Stomach smooth muscle (tissue), 2 donors: ENCODE results near the gene DUSP11.
A peak's percentile ranks its signal among the peaks of the same experiment; 100 is the strongest.
"Not testable (repeated sequence)": the region's sequence is repeated elsewhere in the genome, so short reads cannot be mapped to it uniquely, and the experiment has no call there.

Experiments
- H3K27ac ChIP-seq: one replicate; pipeline ENCODE4 v1.7.0; 2013; ENCODE audit warnings: mild to moderate bottlenecking, low read length, inconsistent platforms
- H3K27me3 ChIP-seq, 2 donors: one replicate each; pipeline ENCODE4 v1.7.0; 2013; ENCODE audit warnings: low read length in 2 of 2; ENCODE audit not compliant: insufficient read depth in 2 of 2, control insufficient read depth in 1 of 2
- H3K36me3 ChIP-seq, 2 donors: one replicate each; pipeline ENCODE4 v1.7.0; 2013; ENCODE audit warnings: low read length in 2 of 2; ENCODE audit not compliant: control insufficient read depth in 2 of 2, insufficient read depth in 2 of 2
- H3K4me1 ChIP-seq: one replicate; pipeline ENCODE4 v1.7.0; 2013; ENCODE audit warnings: low read length; ENCODE audit not compliant: control insufficient read depth, insufficient read depth
- H3K4me3 ChIP-seq, 2 donors: one replicate each; pipeline ENCODE4 v1.7.0; 2013; ENCODE audit warnings: low read length in 2 of 2
- H3K9ac ChIP-seq, 2 donors: one replicate each; pipeline ENCODE4 v1.7.0; 2013; ENCODE audit warnings: low read length in 2 of 2, mild to moderate bottlenecking in 1 of 2
- H3K9me3 ChIP-seq, 2 donors: one replicate each; pipeline ENCODE4 v1.7.0; 2013; ENCODE audit warnings: low read length in 2 of 2; ENCODE audit not compliant: control insufficient read depth in 2 of 2
- donor health status: healthy.
- donor health status: Pancreatic carcinoma.

The DUSP11 gene

DNA sequence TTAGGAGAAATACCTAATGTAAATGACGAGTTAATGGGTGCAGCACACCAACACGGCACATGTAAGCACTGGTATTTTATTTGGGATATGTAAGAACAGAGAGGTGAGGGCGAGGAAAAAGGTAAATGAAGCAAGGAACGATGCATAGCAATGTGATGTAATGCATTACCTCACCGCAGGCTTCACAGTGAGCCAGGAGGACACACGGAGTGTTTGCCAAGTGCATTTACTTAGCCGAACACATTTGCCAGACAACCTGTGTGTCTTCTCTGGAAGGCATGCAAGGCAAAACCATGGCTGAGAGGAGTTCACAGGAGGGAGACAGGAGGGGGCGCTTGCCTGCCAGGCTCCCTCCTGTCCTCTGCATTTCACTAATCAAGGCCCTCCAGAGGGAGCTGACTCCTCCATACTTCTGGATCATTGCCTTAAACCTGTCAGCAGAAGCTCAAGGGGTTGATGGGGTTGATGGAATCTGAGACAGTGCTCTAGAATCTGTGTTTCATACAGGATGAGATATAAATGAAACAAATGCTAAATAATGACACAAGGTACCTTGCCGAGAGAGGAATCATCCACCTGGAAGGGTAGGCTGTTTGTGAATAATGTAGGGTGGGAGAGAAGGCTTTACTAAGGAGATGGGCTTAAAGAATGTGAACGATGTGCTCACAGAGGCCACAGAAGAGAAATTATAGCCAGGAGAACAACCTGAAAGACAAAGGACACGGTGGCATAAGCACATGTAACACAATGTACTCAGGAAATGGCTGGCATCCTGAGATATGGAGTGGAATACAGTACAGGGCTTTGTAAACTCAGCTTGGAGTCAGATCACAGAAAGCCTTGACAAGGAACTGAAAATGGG lies 33.7 kb downstream of the DUSP11 start:
- no peak overlapping the region for H3K27ac ChIP-seq
- no peak overlapping the region for H3K4me3 ChIP-seq
- no peaks in the 10 kb centered on the region for H3K27me3 ChIP-seq
- H3K9ac ChIP-seq = no peak overlapping the region
- H3K36me3 ChIP-seq = peaks cover 7 to 21% of the 10 kb centered on the region in 2 donors
- no peaks in the 10 kb centered on the region for H3K9me3 ChIP-seq
- no peaks in the 10 kb centered on the region for H3K4me1 ChIP-seq

DNA sequence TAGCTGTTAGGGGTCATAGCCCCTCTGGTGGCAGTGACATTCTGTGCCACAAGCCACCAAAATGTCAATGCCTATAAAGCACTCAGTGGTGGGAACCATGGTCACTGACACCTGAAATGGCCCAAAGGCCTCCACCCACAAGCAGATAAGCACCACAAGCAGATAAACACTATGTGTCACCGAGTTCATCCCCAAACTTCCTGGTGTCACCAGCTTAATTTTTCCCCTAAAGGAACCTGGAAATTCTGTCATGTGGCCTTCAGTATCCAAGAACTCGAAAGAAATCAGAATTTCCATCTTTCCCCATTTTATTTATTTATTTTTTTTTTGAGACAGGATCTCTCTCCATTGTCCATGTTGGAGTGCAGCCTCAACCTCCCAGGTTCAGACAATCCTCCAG lies 39.1 kb downstream of the DUSP11 start:
- H3K36me3 ChIP-seq = peaks cover 4 to 9% of the 10 kb centered on the region in 2 donors
- peaks cover 17% of the 10 kb centered on the region for H3K4me1 ChIP-seq
- no peaks in the 10 kb centered on the region for H3K27me3 ChIP-seq
- H3K9me3 ChIP-seq = no peaks in the 10 kb centered on the region
- H3K27ac ChIP-seq = no peak overlapping the region
- H3K9ac ChIP-seq = no peak overlapping the region
- no peak overlapping the region for H3K4me3 ChIP-seq

DNA sequence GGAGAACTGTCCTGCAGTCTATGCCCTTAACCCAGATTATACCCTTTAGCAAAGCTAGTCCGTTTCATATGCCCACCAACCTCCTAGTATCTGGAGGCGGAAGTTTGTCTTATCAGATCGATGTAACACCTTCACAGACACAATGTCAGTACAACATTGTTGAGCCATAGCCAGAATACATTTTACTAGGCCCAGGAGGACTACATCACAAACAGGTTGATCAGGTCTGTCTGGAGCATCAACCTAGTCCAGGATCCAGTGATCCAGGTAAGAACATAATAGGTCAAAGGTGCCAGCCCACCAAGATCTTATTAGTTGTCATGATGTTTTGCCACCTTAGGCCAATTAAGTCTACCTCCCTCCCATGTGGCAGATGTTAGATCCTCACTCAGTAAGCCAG lies 40.8 kb downstream of the DUSP11 start:
- H3K4me3 ChIP-seq = no peak overlapping the region
- peaks cover 17% of the 10 kb centered on the region for H3K4me1 ChIP-seq
- no peak overlapping the region for H3K27ac ChIP-seq
- H3K9me3 ChIP-seq = no peaks in the 10 kb centered on the region
- no peak overlapping the region for H3K9ac ChIP-seq
- H3K27me3 ChIP-seq = no peaks in the 10 kb centered on the region
- peaks cover 4 to 7% of the 10 kb centered on the region in 2 donors for H3K36me3 ChIP-seq

DNA sequence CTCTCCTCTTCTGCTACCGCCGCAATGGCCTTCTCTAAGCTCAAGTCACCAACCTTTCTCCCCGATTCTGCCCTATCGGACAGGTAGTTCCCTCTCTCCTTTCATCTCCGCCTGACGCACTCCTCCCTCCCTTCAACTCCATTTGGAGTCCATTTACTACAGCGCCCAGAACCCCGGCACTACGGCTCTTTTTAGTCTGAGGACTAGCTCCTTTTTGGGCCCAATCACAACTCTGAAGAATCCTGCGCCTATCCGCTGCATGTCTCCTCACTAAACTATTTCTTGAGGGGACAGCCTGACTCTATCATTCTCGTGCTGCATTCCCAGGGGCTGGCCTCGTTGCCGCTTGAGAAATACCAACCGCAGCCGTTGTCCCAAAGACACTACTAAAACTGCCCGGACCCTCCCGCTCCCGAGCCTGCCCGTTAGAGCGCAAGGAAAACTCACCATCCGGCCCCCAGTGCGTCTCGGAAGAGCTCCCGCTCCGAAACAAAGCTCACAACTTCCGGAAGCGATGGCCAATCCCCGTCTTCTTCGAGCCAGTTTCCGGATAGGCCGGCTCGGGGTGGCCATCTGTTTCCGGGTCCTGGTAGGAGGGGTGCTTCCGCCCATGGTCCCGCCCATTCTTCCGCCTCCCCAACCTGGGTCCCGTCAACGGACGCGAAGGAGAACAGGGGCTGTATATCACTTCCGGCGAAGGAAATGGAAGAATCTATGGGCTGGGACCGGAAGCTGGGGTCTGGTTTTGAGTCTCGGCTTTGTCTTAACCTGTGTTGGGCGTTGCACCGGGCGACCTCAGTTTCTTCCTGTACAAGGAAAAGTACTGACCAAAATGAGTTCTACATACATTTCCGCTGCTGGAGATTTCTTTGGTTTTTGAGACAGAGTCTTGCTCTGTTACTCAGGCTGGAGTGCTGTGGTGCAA lies 42.8 kb downstream of the DUSP11 start, which contains the start of gene TPRKB:
Gene TPRKB (minus strand): TSS at position 491 of the 925 bp plus-strand sequence. CDS start 2,776 bp downstream, outside the sequence.
- Histone ChIP-seq H3K27me3 (no peaks in the 10 kb centered on the region), H3K27ac (peak within 1 kb of the TSS; percentile 64), H3K4me1 (peaks cover 17% of the 10 kb centered on the region), H3K36me3 (peaks cover 7 to 16% of the 10 kb centered on the region in 2 donors), H3K4me3 (peak within 1 kb of the TSS; percentile 79 to 96), H3K9me3 (no peaks in the 10 kb centered on the region), H3K9ac (peak within 1 kb of the TSS; percentile 84 to 90)

DNA sequence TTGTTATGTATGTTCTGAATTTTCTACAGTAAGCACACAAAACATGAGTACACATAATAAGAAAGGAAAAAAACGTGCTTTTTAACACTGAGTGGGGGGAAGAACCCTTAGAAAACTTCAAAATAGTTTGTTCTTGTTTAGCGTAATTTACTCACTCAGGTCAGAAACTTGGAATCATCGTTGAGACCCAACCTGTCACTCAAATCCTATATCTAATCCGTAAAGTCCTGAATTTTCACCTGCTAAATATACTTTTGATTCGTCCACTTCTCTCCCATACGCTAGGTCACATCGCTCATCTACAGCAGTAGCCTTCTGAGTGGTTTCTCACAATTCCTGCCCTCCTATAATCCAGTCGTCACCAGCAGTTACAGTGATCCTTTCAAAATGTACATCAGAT lies 43.5 kb downstream of the DUSP11 start:
- no peaks in the 10 kb centered on the region for H3K27me3 ChIP-seq
- H3K9me3 ChIP-seq = no peaks in the 10 kb centered on the region
- H3K4me1 ChIP-seq = peaks cover 17% of the 10 kb centered on the region
- H3K27ac ChIP-seq = peak overlapping the region; percentile 64
- H3K36me3 ChIP-seq = peaks cover 12 to 18% of the 10 kb centered on the region in 2 donors
- peak overlapping the region; percentile 79 to 96 for H3K4me3 ChIP-seq
- H3K9ac ChIP-seq = peak overlapping the region; percentile 84 to 90

DNA sequence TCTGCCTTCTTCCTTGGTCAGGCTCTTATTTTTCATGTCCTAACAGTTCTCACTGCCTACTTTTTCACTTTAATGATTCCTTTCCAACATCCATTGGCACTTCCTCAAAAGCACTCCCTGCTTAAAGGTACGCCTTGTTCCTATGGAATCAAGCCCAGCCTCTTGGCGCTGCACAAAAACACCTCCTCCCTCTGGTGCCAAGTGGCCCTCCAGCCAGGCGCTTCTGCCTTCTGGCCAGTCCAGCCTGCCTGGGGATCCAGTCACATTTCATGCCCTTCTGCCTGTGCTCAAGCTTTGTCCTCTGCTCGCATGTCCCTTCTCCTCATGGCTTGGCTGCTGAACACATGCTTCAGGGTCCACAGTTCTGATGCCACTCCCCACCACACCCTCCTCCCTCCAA lies 49.1 kb downstream of the DUSP11 start:
- Histone ChIP-seq H3K9ac (no peak overlapping the region), H3K27me3 (no peaks in the 10 kb centered on the region), H3K36me3 (peaks cover 24 to 35% of the 10 kb centered on the region in 2 donors), H3K9me3 (no peaks in the 10 kb centered on the region), H3K4me3 (no peak overlapping the region), H3K4me1 (no peaks in the 10 kb centered on the region), H3K27ac (no peak overlapping the region)

DNA sequence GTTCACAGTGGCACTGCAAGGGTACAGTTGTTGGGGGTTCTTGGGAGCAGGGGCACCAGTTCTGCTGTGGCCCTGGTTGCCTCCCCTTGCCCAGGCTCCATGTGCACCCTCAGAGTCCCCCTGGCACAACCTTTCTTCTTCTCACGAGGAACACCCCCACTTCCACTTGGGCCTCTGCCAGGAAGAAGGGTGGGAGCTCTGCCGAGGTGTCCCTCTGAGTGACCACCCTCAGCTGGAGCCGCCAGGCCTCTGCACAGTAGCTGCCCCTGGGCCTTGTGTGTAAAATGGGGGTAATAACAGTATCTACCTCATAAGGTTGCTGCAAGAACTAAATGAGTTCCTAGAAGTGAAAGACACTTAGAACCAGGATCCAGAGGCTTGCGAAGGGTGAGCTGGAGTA lies 51.2 kb downstream of the DUSP11 start:
- H3K9ac ChIP-seq = no peak overlapping the region
- H3K27ac ChIP-seq = no peak overlapping the region
- H3K4me3 ChIP-seq = no peak overlapping the region
- peaks cover 24 to 33% of the 10 kb centered on the region in 2 donors for H3K36me3 ChIP-seq
- H3K9me3 ChIP-seq = no peaks in the 10 kb centered on the region
- no peaks in the 10 kb centered on the region for H3K27me3 ChIP-seq
- H3K4me1 ChIP-seq = no peaks in the 10 kb centered on the region

DNA sequence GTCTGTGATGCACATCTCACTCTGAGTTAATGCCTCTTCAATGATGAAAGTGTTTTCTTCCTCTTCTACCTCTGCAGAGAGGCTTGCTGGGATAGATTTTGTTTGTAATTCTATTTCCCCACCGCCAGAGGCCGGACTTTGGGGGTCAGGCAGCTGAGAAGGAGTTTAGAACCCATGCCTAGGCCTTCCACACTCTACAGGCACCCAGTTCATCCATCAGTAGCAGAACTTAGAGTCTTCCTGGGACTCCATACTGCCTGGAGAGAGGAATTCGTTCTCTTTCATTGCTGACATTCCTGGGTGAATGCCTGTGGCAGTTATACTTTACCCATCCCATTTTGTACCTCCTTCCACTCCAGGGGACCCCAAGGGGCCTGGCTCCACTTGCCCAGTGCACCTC lies 51.9 kb downstream of the DUSP11 start:
- Histone ChIP-seq H3K36me3 (peaks cover 24 to 28% of the 10 kb centered on the region in 2 donors), H3K4me1 (no peaks in the 10 kb centered on the region), H3K4me3 (no peak overlapping the region), H3K27me3 (no peaks in the 10 kb centered on the region), H3K27ac (no peak overlapping the region), H3K9ac (no peak overlapping the region), H3K9me3 (no peaks in the 10 kb centered on the region)

DNA sequence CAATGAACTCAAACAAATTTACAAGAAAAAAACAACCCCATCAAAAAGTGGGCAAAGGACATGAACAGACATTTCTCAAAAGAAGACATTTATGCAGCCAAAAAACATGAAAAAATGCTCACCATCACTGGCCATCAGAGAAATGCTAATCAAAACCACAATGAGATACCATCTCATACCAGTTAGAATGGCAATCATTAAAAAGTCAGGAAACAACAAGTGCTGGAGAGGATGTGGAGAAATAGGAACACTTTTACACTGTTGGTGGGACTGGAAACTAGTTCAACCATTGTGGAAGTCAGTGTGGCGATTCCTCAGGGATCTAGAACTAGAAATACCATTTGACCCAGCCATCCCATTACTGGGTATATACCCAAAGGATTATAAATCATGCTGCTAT lies 53.2 kb downstream of the DUSP11 start:
- H3K9me3 ChIP-seq, H3K27ac ChIP-seq, H3K4me3 ChIP-seq, H3K4me1 ChIP-seq, H3K9ac ChIP-seq, H3K27me3 ChIP-seq: not testable (repeated sequence)
- peaks cover 14 to 19% of the 10 kb centered on the region in 2 donors for H3K36me3 ChIP-seq

DNA sequence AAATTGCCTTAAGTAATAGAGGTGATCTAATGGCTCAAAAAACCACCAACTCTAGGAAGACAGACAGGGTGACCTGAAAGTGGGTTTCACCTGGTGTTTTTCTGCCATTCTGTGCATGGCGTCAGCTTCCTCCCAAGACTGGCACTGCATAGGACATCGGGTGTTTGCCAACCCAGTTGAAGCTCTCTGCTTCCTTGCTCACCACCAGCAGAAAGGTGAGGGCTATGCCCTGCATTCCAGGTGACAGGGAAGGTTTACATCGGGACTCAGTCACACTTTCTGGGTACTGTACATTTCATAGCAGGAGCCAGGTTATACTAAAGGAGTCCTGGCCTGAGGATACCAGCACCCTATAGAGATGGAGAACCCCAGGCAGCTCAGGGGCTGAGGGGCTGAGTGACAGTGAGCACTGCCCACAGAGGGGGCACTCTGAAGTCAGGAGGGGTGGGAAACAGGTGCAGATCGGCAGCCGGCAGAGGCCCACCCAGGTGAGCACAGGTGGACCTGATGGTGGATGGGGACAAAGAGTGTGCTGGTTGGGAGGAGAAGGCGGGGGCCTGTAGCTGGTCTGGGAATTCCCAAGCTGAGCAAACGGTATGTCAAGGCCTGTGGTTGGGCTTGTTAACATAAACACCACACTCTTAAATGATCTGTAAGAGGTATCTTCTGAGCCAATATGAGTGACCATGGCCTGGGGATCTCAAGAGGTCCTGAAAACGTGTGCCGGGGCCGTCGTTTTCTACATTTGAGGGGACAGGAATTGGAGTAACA lies 60.9 kb downstream of the DUSP11 start:
- no peak overlapping the region for H3K4me3 ChIP-seq
- H3K9me3 ChIP-seq = no peaks in the 10 kb centered on the region
- no peaks in the 10 kb centered on the region for H3K36me3 ChIP-seq
- no peak overlapping the region for H3K27ac ChIP-seq
- H3K9ac ChIP-seq = no peak overlapping the region
- H3K27me3 ChIP-seq = no peaks in the 10 kb centered on the region
- no peaks in the 10 kb centered on the region for H3K4me1 ChIP-seq
